ENCODE results near the gene GJD3.

GJD3 gene

GRCh38 chr17:40325156-40326013, 39.2 kb downstream of the GJD3 start:
- DNase-seq (ENCODE audit: extremely low read depth in 1 of 2, low read depth in 1 of 2) = no peak

- DNase-seq (ENCODE audit: extremely low read depth in 1 of 2, low read depth in 1 of 2) = no peak
These were observed 40.9 kb downstream of the GJD3 start for GRCh38 chr17:40323391-40324381.

GRCh38 chr17:40322358-40323315, 41.9 kb downstream of the GJD3 start:
- DNase-seq (ENCODE audit: extremely low read depth in 1 of 2, low read depth in 1 of 2) = peak; percentile 74 to 81

DNA sequence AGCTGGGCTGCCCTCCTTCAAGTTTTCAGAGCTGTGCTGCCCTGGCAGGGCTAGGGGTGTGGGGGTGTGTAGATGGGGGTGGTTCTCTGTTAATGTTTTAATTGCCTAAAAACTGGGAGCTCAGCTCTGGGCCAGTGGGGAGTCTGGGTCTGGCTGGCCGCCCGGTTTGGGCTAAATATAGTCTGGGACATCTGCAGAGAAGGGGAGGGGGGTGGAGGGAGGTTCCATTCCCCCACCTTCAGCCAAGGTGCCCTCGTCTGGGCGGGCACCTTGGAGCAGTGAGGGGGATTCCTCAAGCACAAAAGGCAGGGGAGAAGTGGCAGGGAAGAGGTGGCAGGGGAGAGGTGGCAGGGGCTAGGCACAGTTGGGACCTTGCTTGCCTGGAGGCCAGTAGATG, 42.6 kb downstream of the GJD3 start:
- DNase-seq (ENCODE audit: extremely low read depth in 1 of 2, low read depth in 1 of 2) = no peak

- DNase-seq (ENCODE audit: extremely low read depth in 1 of 2, low read depth in 1 of 2) = no peak
These were observed 43.0 kb downstream of the GJD3 start for GRCh38 chr17:40321524-40321929.

- DNase-seq (ENCODE audit: extremely low read depth in 1 of 2, low read depth in 1 of 2) = no peak
These were observed 43.6 kb downstream of the GJD3 start for GRCh38 chr17:40320756-40321523.

- DNase-seq (ENCODE audit: extremely low read depth in 1 of 2, low read depth in 1 of 2) = no peak
These were observed 44.6 kb downstream of the GJD3 start for GRCh38 chr17:40319651-40320540.

- no peak for DNase-seq (ENCODE audit: extremely low read depth in 1 of 2, low read depth in 1 of 2)
These were observed 45.6 kb downstream of the GJD3 start for GRCh38 chr17:40318830-40319391.

DNA sequence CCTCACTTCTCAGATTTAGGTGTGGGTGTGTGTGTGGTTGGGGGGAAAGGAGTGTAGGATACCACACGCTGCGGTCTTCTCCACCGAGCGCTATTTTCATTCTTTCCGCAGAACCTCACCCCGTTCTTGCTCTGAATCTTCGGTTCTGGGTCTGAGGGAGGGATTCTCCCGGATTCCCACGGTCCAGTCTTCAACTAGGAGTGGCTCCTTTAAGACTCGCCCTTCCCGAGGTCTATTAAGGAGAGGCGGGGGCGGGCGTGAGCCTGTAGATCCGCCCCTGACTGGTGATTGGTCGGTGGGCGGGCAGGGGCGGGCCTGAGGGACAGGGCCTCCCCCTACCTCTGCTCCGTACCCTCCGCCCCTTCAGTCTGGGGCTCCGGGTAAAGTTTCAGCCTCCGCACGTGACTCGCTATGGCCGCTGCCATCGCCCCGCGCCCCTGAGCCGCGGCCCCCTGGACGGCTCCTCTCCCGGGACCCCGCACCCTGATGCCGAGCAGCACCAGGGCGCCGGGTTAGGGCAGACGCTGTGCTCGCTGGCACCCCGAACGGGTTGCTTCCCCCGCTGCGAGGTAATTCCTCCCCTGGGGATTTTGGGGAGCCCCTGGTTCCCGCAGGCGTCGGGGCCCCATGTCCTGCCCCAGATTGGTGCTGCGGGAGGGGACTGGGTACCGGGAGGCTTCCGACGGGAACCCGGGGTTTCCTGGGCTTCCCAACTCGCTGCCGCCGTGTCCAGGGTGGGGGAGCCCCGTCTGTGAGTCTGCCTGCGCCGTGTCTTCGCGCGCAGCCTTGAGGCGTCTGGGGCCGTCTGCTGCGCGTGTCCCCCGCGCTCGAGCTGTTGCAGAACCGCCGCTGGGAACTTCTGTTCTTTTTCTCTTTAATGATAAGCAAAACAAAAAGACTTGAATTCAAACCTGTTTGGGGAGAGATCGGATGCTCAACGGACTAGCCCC, 46.4 kb downstream of the GJD3 start:
- peak; percentile 85 to 87 for DNase-seq (ENCODE audit: extremely low read depth in 1 of 2, low read depth in 1 of 2)

GRCh38 chr17:40317345-40317873, 47.1 kb downstream of the GJD3 start:
- no peak for DNase-seq (ENCODE audit: extremely low read depth in 1 of 2, low read depth in 1 of 2)

- no peak for DNase-seq (ENCODE audit: extremely low read depth in 1 of 2, low read depth in 1 of 2)
These were observed 47.8 kb downstream of the GJD3 start for GRCh38 chr17:40316571-40317344.

- DNase-seq (ENCODE audit: extremely low read depth in 1 of 2, low read depth in 1 of 2) = no peak
These were observed 48.6 kb downstream of the GJD3 start for GRCh38 chr17:40315678-40316570.

GRCh38 chr17:40315206-40315605, 49.3 kb downstream of the GJD3 start:
- DNase-seq (ENCODE audit: extremely low read depth in 1 of 2, low read depth in 1 of 2) = no peak

DNA sequence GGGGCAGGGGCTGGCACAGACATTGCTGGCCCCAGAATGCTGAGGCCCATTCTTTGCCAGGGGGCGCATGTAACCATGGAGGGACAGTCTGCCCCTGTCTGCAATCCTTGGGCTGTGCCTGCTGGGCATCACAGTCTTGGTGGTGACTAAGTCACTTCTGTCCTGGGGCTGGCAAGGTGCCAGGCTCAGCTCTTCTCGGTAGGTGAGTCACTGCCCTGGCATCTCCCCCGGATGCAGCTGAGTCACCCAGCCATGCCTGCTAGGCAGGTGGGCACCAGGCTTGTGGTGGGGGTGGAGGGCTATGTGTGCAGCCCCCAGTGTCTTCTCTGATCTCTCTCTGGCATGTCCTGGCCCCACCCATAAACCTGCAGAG, 50.0 kb downstream of the GJD3 start:
- peak in 1 of 2 donors; percentile 83 for DNase-seq (ENCODE audit: extremely low read depth in 1 of 2, low read depth in 1 of 2)
